LNCaP clone FGC (cell line): Measurements from ENCODE around the gene MYL10.

Source experiments
- DNase-seq: peaks from one replicate; pipeline ENCODE4 v3.0.0-alpha.2; 2011; ENCODE audit warnings: low read depth
- H3K4me3 ChIP-seq: 2 replicates; pipeline ENCODE4 v1.5.1; 2011; ENCODE audit warnings: mild to moderate bottlenecking, low read depth, low read length, control low read depth
- CTCF ChIP-seq: IDR thresholded peaks from 2 replicates; pipeline ENCODE4 v1.5.1; 2012; ENCODE audit warnings: mild to moderate bottlenecking; ENCODE audit not compliant: control insufficient read depth, insufficient read depth; ENCODE audit errors: extremely low read depth

Gene MYL10

GRCh38 chr7:101615446-101615845 is 13.7 kb downstream of the MYL10 start:
- no peak for DNase-seq
- H3K4me3 ChIP-seq, result no peak overlapping the region
- TF ChIP-seq CTCF, result no peak

- H3K4me3 ChIP-seq, result no peak overlapping the region
- no peak for DNase-seq
- no peak for TF ChIP-seq CTCF
Measured at GRCh38 chr7:101614939-101615302, 14.2 kb downstream of the MYL10 start.

- H3K4me3 ChIP-seq, result no peak overlapping the region
- TF ChIP-seq CTCF, result no peak
- no peak for DNase-seq
Measured at GRCh38 chr7:101614098-101614938, 14.8 kb downstream of the MYL10 start.

- no peak for DNase-seq
- no peak overlapping the region for H3K4me3 ChIP-seq
- TF ChIP-seq CTCF, result no peak
Measured at GRCh38 chr7:101612885-101613515, 16.1 kb downstream of the MYL10 start.

- no peak for TF ChIP-seq CTCF
- peak; percentile 94 for DNase-seq
Measured at GRCh38 chr7:101608772-101609713, 20.1 kb downstream of the MYL10 start.

GRCh38 chr7:101606498-101606923 is 22.6 kb downstream of the MYL10 start:
- TF ChIP-seq CTCF, result no peak

More at GRCh38 chr7:101608772-101609713, 20.1 kb downstream of the MYL10 start:
- H3K4me3 ChIP-seq, result no peak overlapping the region

More at GRCh38 chr7:101606498-101606923, 22.6 kb downstream of the MYL10 start:
- DNase-seq, result no peak
- no peak overlapping the region for H3K4me3 ChIP-seq
